Muscle of back (tissue), 11 donors: ENCODE data around the gene CLCN1. TPM values are rescaled to one million over a fixed set of nuclear protein-coding genes. Genes with fewer than 3 reads are reported as not detected.

Source experiments
- DNase-seq, 3 donors: peaks; one replicate each; pipeline versions ENCODE4 v3.0.0 to v3.0.0-alpha.2; 2013
- polyA plus RNA-seq, 10 donors: library from polyadenylated mRNA; unstranded; fragments of 120-200 nt; gene quantifications; one replicate each; pipeline ENCODE4 v1.2.1, GENCODE V29; 2013; ENCODE audit not compliant: insufficient read length in 10 of 10

CLCN1 gene
- polyA plus RNA-seq, 10 donors: 0.30 to 5.1 (median 1.3) TPM

DNA sequence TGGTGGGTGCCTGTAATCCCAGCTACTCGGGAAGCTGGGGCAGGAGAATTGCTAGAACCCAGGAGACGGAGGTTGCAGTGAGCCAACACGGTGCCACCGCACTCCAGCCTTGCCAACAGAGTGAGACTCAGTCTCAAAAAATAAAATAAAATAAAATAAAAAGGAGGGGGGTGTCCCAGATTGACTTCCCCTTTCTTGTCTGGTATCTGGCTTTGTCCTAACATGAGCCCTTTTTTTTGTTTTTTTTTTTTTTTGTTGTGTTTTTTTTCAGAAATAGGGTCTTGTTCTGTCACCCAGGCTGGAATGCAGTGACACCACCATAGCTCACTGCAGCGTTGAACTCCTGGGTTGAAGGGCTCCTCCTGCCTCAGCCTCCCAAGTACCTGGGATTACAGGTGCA, 23.0 kb upstream of the CLCN1 start:
- no peak for DNase-seq

DNA sequence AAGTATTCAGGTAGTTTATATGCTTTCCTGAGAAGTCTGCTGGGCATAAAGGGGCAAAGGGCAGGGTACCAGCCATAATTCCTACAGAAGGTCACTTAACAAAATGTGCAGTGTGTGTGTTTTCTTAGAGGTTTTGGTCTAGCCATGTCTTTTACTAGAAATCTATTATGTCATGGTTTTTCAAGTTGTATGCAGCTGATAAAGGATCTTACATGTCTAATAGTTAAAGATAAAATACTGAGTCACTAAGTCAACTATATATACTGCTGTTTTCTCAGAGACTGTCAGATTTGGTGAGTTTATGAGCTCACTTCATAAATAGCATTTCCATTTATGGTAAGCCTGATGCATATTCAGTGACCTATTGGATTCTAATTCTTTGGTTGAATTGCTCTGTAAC, 20.0 kb upstream of the CLCN1 start:
- peak in 1 of 3 donors; percentile 48 for DNase-seq

DNA sequence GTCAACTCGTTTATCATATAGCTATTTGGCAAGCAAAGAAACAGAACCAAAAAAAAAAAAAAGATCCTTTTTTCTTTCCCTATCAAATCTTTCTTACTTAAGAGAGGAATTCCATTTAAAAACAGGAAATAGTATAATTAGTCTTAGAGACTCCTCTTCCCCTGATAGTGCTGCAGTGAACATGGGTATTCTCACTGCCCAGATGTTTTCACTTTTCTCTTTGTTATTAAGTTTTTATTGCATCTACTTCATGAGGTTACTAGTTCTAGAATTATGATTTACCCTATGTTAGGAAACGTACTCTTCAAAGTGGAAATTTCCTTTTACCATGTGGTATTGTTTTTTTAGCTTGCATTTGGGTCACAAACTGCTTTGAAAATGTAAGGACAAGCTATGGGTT, 19.2 kb upstream of the CLCN1 start:
- no peak for DNase-seq

DNA sequence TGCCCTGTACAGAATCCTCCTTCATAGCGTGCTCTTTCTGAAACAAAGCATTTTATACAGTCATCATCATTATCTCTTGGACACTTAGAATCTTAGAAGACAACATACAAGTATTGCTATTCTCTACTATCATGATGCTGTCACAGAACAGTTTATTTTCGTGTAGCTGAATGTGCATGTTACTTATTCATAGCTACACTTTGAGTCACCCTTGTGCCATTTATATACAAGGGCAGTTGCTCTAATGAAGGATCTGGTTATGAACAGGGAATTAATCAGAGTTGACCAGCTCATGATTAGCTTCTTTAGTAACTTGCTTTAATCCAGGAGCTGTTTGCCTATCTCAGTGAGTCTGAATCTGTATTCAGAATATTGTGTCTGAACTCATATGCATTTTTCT, 16.6 kb upstream of the CLCN1 start:
- DNase-seq: no peak

DNA sequence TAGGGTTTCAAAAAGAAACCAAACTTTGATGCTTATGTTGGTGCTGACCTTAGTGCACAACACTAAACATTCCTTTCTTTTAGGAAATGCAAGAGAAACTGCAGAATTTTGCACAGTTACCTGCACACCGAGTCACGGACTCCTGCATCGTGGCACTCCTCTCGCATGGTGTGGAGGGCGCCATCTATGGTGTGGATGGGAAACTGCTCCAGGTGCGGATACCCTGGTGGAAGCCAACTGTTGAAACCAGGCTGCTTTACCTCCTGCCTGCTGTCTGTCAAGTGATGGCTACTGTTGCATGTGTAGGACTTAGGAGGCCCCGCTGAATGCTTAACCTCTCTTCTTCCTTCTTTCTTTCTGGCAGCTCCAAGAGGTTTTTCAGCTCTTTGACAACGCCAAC, 16.1 kb upstream of the CLCN1 start:
- DNase-seq: no peak

DNA sequence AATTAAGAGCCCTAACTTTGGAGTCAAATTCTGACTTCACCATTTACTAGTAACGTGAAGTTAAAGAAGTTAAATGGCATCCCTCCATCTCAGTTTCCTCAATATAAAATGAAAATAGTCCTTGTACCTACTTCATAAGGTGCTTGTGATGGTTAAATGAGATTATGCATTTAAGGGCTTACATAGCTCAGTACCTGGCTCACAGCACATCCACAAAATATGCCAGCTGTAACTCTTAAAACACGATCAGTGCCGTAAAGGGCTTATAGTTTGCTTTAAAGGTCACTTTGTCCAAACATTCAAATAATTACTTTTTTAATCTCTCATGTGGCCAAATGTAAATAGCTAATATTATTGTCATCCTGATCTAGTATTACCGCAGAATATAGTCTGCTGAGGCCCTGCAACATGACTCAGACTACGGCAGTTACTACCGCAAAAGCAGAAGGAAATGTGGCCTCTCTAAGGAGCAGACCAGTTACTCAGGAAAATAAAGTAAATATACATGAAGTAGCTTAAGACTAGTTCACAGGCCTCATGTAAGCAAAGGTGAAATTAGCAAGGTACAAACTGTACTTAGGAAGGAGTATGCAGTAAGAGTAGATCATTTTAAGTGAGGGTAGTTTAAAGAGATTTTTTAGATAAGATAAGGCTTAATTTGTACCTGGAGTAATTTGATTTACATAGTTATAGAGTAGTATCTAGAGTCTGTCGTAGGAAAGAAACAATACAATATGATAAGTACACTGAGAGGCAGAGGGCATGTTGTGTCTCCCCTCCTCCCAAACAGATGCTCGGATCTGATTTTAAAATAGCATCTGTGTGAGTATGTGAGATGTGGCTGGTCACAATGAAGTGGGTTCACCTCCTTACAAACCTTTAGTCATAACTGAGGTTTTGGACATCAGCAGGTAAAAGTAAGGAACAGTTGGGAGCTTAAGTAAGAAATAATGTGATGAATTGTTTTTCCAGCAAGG, 14.7 kb upstream of the CLCN1 start:
- no peak for DNase-seq

DNA sequence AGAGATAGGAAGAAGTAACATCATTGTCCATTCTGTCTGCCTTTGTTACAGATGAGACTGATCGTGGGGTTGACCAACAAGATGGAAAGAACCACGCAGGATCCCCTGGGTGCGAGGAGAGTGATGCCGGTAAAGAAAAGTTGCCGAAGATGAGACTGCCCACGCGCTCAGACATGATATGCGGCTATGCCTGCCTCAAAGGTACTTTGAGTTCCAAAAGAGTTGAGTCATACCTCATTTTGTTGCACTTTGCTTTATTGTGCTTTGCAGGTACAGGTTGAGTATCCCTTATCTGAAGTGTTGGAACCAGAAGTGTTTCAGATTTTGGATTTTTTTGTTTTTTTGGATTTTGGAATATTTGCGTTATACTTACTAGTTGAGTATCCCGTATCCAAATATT, 12.2 kb upstream of the CLCN1 start:
- DNase-seq: no peak

DNA sequence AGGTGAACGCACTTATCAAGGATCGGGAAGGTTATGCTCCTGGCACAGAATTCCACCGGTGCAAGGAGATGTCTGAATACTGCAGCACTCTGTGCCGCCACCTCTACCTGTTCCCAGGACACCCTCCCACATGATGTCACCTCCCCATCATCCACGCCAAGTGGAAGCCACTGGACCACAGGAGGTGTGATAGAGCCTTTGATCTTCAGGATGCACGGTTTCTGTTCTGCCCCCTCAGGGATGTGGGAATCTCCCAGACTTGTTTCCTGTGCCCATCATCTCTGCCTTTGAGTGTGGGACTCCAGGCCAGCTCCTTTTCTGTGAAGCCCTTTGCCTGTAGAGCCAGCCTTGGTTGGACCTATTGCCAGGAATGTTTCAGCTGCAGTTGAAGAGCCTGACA, 11.0 kb upstream of the CLCN1 start:
- no peak for DNase-seq

DNA sequence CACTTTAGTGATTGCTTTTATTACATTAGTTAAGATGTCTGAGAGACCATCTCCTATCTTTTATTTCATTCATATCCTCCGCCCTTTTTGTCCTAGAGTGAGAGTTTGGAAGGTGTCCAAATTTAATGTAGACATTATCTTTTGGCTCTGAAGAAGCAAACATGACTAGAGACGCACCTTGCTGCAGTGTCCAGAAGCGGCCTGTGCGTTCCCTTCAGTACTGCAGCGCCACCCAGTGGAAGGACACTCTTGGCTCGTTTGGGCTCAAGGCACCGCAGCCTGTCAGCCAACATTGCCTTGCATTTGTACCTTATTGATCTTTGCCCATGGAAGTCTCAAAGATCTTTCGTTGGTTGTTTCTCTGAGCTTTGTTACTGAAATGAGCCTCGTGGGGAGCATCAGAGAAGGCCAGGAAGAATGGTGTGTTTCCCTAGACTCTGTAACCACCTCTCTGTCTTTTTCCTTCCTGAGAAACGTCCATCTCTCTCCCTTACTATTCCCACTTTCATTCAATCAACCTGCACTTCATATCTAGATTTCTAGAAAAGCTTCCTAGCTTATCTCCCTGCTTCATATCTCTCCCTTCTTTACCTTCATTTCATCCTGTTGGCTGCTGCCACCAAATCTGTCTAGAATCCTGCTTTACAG, 10.4 kb upstream of the CLCN1 start:
- DNase-seq: peak in 1 of 3 donors; percentile 45

DNA sequence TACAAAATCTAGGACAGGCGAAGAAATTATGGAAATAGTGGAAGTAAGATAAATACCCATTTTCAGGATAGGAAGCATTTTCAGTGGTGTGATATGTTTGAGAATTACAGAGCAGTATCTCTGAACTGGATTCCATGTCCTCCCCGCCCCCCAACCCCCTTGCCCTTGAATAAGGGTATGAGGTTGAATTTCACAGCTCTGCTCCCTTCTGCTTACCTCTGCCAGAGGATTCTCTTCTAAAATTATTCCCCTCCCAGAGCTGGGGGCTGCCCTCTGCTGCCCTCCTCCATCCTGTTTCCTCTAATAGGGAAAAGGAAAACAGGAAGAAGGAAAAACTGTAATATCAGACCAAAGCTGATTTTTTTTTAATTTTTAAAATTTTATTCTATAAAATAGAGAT, 7.3 kb upstream of the CLCN1 start:
- DNase-seq: no peak

DNA sequence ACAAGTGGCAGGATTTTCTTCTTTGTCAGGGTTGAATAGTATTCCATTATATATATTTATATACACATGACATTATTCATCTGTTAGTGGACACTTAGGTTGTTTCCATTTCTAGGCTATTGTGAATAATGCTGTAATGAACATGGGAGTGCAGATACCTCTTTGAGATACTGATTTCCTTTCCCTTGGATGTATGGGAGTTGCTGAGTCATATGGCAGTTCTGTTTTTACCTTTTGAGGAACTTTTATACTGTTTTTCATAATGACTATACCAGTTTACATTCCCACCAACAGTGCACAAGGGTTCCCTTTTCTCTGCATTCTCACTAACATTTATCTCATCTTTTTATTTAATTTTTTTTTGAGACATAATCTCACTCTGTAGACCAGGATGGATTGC, 1.8 kb upstream of the CLCN1 start:
- no peak for DNase-seq

DNA sequence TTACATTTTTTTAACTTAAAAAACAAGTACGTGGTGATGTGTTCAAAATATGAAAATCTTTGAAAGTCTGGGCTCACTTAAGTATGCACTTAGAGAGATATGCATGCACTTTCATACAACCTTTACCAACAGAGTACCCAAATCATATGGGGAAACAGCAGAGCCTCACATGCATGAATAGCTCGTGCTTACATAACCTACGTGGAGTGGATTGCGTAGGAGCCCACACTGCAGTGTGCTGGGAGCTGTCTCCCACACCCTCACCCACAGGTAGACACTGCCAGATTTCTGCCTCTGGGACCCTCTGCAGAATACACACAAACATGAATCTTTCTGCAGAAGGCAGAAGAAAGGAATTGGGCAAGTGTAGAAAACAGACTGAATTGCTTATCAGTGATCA, 581 bp downstream of the CLCN1 start:
- DNase-seq: no peak

DNA sequence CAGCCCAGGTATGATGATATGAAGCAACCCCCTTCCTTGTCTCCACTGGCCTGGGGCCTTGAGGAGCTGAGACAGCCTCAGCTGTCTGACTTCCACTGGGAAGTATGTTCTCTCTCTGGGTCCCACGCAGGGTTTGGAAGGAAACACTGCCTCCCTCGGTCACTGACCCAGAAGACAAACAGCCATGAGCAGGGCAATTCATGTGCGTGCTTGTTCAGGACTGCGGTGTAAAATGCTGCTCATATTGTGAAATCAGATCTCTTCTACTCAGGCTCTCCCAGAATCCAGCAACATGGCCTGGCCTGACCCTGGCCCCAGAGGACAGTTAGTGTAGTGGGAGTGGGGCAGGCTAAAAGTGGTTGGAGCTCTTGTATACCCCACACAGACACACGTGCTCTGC, 2.8 kb downstream of the CLCN1 start:
- DNase-seq: peak in 2 of 3 donors; percentile 9 to 30

DNA sequence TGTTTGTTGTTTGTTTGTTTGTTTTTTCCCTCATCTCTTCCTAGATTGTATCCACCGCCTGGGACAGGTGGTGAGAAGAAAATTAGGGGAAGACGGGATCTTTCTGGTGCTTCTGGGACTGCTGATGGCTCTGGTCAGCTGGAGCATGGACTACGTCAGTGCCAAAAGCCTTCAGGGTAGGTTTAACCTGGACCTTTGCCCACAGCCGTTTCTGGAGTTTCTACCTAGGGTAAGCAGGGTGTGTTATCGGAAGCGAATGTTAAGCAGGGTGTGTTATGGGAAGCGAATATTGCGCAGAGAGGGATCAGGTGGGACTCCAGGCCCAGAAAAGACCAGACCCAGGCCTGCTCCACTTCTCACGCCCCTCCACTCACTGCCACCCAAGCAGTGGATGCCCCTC, 4.7 kb downstream of the CLCN1 start:
- no peak for DNase-seq

DNA sequence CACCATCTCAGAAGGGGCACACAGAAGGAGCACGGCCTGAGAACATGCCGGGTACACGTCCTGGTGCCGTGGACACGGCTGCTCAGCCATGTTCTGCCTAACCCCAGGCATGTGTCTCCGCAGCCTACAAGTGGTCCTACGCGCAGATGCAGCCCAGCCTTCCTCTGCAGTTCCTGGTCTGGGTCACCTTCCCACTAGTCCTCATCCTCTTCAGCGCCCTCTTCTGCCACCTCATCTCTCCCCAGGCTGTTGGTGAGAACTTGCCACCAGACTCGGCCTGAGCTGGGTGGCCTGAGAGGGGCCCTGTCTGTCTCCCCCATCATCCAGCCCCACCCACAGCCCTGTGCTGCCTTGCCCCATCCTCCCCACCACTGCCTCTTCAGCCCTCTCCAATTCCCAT, 5.3 kb downstream of the CLCN1 start:
- no peak for DNase-seq

DNA sequence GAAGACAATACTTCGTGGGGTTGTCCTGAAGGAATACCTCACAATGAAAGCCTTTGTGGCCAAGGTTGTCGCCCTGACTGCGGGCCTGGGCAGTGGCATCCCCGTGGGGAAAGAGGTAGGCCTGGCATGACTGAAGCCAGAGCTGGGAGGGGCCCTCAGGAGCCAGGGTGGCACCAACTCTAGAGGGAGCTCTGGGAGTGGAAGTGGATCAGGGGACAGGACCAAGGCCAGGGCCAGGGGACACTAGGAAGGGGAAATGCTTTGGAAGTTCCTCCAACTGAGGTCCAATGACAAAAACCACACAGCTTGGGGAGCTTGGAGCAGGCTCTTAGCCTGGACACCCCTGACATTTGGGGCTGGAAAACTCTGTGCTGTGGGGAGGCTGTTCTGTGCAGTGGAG, 5.8 kb downstream of the CLCN1 start:
- DNase-seq: no peak

DNA sequence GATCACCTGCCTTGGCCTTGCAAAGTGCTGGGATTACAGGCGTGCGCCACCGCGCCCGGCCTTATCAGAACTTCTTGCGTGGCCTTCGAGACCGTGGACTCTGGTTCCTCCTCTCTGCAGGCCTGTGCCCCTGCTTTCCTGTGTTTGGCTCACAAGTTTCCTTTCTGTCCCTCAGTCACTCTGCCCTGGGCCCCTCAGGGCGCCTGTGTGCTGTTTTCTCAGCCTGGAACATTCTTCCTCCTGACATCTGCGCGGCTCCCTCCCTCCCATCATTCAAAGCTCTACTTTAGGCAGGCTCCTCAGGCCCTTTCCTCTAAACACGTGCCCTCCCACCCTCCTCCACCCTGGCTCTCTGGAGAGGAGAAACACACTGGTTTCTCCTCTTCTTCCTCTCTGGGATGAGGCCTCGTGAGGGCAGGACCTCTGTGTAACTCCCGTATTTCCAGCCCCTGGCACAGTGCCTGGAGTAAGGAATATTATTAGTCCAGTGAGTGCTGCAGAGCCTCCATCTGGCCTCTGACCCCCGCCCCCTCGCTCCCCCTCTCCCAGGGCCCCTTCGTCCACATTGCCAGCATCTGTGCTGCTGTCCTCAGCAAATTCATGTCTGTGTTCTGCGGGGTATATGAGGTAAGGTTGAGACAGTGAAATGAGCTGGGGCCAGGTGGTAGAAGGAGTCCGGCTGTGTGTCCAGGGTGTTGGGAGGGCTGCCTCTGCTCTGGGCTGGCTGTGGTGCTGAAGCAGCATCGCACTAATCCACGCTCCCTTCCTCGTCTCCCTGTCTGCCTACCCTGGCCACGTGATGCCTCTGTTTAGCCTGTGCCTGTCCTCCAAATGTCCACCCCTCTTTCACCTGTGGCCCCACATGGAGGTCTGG, 7.1 kb downstream of the CLCN1 start:
- DNase-seq: peak in 2 of 3 donors; percentile 25 to 77

DNA sequence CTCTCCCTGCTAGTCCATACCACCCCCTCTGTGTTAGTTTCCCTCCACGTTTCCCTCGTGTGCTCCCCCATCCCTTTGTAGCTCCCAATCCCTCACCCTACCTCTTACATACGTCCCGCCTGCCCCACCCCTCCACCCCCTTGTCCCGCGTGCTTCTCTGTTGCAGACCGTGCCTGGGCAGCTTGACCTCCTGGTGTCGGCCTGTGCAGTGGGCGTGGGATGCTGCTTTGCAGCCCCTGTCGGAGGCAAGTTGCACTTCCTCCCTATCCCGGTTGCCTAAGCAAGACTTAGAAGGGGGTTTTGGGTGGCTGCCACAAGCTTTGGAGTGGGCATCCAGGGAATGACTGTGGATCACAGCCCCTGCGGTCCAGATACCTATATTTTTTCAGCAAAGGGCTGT, 7.7 kb downstream of the CLCN1 start:
- DNase-seq: no peak

DNA sequence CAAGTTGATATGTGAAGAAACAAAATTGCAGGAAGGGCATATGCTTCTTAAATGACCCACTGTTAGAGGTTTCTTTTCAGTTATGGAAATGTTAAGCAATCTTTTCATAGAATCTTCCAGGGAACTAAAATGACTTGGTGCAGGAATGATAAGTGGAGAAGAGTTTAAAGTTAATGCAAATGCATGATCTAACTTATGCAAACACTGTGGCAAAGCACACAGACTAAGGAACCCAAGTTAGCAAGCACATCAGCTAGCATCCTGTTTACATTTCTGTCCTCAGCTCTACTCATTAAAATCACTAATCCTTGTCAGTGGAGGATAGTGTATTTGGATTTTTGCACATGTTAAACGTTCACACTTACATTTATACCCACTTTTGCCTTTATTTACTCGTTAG, 9.3 kb downstream of the CLCN1 start:
- no peak for DNase-seq

DNA sequence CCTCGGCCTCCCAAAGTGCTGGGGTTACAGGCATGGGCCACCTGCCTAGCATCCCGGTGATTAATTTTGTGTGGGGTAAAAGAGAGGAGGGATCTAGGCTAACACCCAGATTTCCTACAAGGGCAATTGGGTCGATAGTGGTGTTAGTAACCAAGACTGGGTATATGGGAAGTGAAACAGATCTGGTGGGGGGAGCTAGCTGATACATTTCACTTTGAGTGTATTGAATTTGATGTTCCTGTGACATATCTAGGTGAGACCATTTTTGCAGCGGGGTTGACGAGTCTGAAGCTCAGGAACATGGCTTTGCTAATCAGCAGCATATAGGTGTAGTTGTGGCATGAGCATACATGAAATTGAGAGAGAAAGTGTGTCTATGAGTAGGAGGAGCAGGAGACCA, 12.0 kb downstream of the CLCN1 start:
- DNase-seq: no peak

DNA sequence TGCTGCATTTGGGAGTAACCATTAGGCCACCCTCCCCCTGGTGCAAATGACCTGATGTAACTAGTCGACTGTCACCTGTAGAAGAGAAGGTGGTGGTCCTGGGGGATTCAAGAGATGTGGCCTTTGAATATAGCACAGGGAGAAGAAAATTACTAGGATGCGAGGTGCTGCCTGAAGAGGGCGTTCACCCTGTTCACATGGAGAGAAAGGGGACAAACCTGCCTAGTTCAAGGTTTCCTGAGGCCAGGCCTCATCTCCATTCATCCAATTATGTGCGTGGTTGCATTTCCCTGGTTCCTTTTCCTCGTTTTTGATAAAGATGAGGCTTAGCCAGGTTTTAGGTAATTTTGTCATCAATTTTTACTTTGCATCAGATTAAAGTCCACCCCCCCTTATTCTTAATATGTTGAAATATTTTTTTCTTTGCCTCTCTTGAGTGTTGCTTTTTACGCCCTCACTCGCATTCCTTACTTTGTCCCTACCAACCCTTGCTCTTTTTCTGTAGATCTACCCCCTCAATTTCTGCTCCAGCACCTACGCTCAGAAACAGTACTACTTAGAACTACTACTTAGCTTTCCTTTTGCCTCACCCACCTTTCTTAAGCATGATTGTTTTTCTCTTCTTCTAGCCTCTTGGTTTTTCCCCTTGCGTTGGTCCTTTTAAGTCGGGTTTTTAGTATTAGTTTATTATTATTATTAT, 13.7 kb downstream of the CLCN1 start:
- no peak for DNase-seq
